ENCODE results near the gene SEC14L5. TPM values are rescaled to one million over a fixed set of nuclear protein-coding genes. Genes with fewer than 3 reads are reported as not detected.

Gene SEC14L5
- total RNA-seq, 1 experiment from 2014 or later: 2.3 TPM

GRCh38 chr16:5015351-5015750 is 57.2 kb downstream of the SEC14L5 start:
- no peaks in the 10 kb centered on the region for H3K4me1 Mint-ChIP-seq
- DNase-seq (ENCODE audit: low spot score) (no peak), ATAC-seq (no peak; the same call in 1 of the 2 replicates)
- CTCF ChIA-PET: interaction anchor here (1.1 to 3.1 kb wide), 2 partner anchors 10 to 43 kb away, joined by 3 to 13 read pairs; no protein-coding TSS in a partner anchor
- no peaks in the 10 kb centered on the region; the same call in 1 of the 2 replicates for H3K27me3 Mint-ChIP-seq (ENCODE audit: low read depth)
- no peak overlapping the region for H3K27ac Mint-ChIP-seq
- TF ChIP-seq USF2 (CRISPR knock-in tag; IDR thresholded peaks at IDR 0.05): peak; percentile 74
- TF ChIP-seq ZNF671 (CRISPR knock-in tag; IDR thresholded peaks at IDR 0.05): no peak
- TF ChIP-seq NFYB (CRISPR knock-in tag; conservative IDR thresholded peaks at IDR 0.05; ENCODE audit: low read depth): peak; percentile 54
- POLR2A ChIA-PET: no interaction called here
- H3K4me3 Mint-ChIP-seq: no peak overlapping the region
- H3K9me3 Mint-ChIP-seq: peaks cover 3% of the 10 kb centered on the region; the same call in 1 of the 2 replicates
- no peaks in the 10 kb centered on the region for H3K36me3 Mint-ChIP-seq

- peaks cover 3% of the 10 kb centered on the region; the same call in 1 of the 2 replicates for H3K9me3 Mint-ChIP-seq
- CTCF ChIA-PET: interaction anchor here (1.1 kb wide), 1 partner anchor 43 kb away, joined by 3 read pairs; no protein-coding TSS in a partner anchor
- H3K27ac Mint-ChIP-seq: no peak overlapping the region
- ATAC-seq (no peak), DNase-seq (ENCODE audit: low spot score) (no peak)
- no peak overlapping the region for H3K4me3 Mint-ChIP-seq
- H3K4me1 Mint-ChIP-seq: no peaks in the 10 kb centered on the region
- POLR2A ChIA-PET: no interaction called here
- H3K27me3 Mint-ChIP-seq (ENCODE audit: low read depth): no peaks in the 10 kb centered on the region; the same call in 1 of the 2 replicates
- H3K36me3 Mint-ChIP-seq: no peaks in the 10 kb centered on the region
- TF ChIP-seq TP53 (CRISPR knock-in tag; IDR thresholded peaks at IDR 0.05) (no peak), ZSCAN18 (CRISPR knock-in tag; IDR thresholded peaks at IDR 0.05) (no peak), ATF2 (CRISPR knock-in tag; IDR thresholded peaks at IDR 0.05; ENCODE audit: borderline replicate concordance, low read depth) (no peak), ZNF121 (CRISPR knock-in tag; IDR thresholded peaks at IDR 0.05) (no peak), ZNF396 (CRISPR knock-in tag; IDR thresholded peaks at IDR 0.05; ENCODE audit: borderline replicate concordance) (no peak), NFYB (CRISPR knock-in tag; conservative IDR thresholded peaks at IDR 0.05; ENCODE audit: low read depth) (no peak), FOXK1 (CRISPR knock-in tag; IDR thresholded peaks at IDR 0.05) (no peak), E2F1 (CRISPR knock-in tag; IDR thresholded peaks at IDR 0.05) (no peak), GABPB1 (CRISPR knock-in tag; IDR thresholded peaks at IDR 0.05) (no peak), NR1H2 (CRISPR knock-in tag; IDR thresholded peaks at IDR 0.05) (no peak), ZNF671 (CRISPR knock-in tag; IDR thresholded peaks at IDR 0.05) (no peak), SMAD3 (CRISPR knock-in tag; IDR thresholded peaks at IDR 0.05; ENCODE audit: borderline replicate concordance) (no peak), ZBTB43 (CRISPR knock-in tag; IDR thresholded peaks at IDR 0.05) (no peak), ELF4 (CRISPR knock-in tag; IDR thresholded peaks at IDR 0.05; ENCODE audit: low read depth) (no peak), ZBTB21 (CRISPR knock-in tag; IDR thresholded peaks at IDR 0.05; ENCODE audit: borderline replicate concordance) (no peak), HMGA2 (CRISPR knock-in tag; IDR thresholded peaks at IDR 0.05) (no peak), FOXJ3 (CRISPR knock-in tag; IDR thresholded peaks at IDR 0.05; ENCODE audit: borderline replicate concordance) (no peak), ATF6 (CRISPR knock-in tag; IDR thresholded peaks at IDR 0.05) (no peak), MYBL2 (CRISPR knock-in tag; IDR thresholded peaks at IDR 0.05) (no peak), CBFB (CRISPR knock-in tag; IDR thresholded peaks at IDR 0.05; ENCODE audit: low read depth) (no peak)
Observed at GRCh38 chr16:5015887-5016286, 57.8 kb downstream of the SEC14L5 start.
